Smooth muscle cell of bladder (primary cell): ENCODE measurements around the gene METTL6. TPM values are rescaled to one million over a fixed set of nuclear protein-coding genes. Genes with fewer than 3 reads are reported as not detected.

Experiments used
- total RNA-seq: library from RNA; depleted of rRNA; stranded (reverse); fragments of >200 nt; gene quantifications from 2 replicates; pipeline ENCODE4 v1.2.3, GENCODE V29; 2014

METTL6 gene, protein sequence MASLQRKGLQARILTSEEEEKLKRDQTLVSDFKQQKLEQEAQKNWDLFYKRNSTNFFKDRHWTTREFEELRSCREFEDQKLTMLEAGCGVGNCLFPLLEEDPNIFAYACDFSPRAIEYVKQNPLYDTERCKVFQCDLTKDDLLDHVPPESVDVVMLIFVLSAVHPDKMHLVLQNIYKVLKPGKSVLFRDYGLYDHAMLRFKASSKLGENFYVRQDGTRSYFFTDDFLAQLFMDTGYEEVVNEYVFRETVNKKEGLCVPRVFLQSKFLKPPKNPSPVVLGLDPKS
- 27.0 and 30.9 TPM in 2 replicates for total RNA-seq

DNA sequence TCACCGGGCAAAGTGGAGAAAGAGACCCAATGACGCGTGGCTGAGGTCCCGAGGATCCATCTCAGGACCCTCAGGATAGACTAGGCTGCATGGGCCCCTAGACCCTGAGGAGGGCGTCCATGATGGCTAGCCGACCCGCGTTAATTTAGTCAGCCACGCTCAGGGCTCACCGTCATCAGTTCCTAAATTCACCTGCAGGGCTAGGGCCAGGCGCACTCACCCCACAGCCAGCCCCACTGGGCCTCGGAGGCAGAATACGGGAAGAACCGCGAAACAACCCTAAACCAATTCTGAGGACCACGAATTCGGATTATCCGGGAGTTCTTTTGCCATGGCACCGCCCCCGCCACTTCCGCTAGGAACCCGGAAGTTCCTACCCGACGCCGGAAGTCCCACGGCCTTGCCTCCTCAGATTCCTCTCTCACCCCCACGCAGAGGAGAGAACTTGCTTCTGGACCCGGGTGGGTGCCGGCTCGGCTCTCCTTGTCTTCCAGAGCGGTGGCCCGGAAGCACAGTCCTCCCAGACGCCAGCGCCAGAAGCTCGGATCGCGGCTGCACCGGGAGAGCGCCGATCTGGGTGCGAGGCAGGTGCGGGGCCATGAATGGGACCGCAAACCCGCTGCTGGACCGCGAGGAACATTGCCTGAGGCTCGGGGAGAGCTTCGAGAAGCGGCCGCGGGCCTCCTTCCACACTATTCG is at the start of gene METTL6, which contains the start of gene EAF1:
Gene METTL6, minus strand, starts transcription at position 363 of the 699 bp plus-strand sequence. CDS start 1,033 bp downstream, outside the sequence.
Gene EAF1, plus strand, starts transcription at position 417 of the 699 bp plus-strand sequence. Its CDS starts 182 bp downstream, at position 599.

Other genes starting within 250 kb of the METTL6 start
- gene CAPN7, start 221.3 kb downstream of the METTL6 start, total RNA-seq: 24.5 and 33.4 TPM in 2 replicates
- gene SH3BP5, start 95.0 kb downstream of the METTL6 start, total RNA-seq: 26.0 and 33.4 TPM in 2 replicates
- gene EAF1, start 54 bp upstream of the METTL6 start, total RNA-seq: 16.6 and 20.1 TPM in 2 replicates
- 0.28 and 0.46 TPM in 2 replicates for gene COLQ, start 94.2 kb upstream of the METTL6 start, total RNA-seq
- 19.4 and 22.0 TPM in 2 replicates for gene HACL1, start 174.0 kb upstream of the METTL6 start, total RNA-seq
- 19.2 and 31.0 TPM in 2 replicates for gene BTD, start 174.2 kb upstream of the METTL6 start, total RNA-seq